GM21528 (cell line): ENCODE measurements around the gene SMYD1.

Experiments
- ATAC-seq: cut with Tn5 transposase; IDR thresholded peaks from one replicate; pipeline ENCODE4 v1.9.1; 2021; ENCODE audit warnings: mild to moderate bottlenecking, moderate library complexity; ENCODE audit not compliant: unreplicated experiment, low FRiP score

The SMYD1 gene

DNA sequence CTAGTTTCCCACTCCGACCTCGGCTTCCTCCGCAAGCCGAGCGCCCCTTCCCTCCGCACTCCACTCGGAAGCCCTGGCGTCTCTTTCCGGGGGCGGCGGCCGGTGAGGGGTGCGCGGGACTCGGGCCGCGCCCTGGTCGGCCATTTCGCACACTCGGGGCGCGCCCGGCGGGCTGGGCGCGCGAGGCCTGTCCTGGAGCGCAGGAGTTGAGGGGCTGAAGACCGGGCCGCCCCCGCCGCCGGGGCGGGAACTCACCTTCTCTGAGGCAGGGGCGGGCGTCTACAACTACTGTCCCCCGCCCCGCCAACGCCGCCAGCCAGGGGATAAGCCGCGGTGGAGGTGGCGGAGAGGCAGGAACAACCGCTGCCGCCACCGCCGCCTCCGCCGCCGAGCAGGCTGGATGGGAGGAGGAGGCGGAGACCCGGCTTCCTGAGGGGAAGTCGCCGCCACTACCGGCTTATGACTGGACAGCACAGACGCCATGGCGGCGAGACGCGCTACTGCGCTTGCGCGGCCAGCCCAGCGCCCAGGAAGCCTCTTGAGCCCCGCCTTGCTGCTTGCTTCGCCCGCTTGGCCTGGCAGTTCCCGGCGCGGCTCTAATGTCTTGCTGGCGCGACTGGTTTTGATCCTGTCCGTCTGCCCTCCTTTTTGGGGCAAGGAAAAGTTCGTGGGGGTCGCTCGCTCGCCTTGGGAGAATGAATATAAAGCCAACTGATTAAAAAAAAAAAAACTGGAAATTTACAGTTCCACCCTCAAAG is 12.1 kb upstream of the SMYD1 start, which contains the start of gene KRCC1:
TSS of gene KRCC1 (minus strand) at position 413 of the 758 bp plus-strand sequence. CDS start 27,220 bp downstream, outside the sequence.
- ATAC-seq = peak; percentile 93

DNA sequence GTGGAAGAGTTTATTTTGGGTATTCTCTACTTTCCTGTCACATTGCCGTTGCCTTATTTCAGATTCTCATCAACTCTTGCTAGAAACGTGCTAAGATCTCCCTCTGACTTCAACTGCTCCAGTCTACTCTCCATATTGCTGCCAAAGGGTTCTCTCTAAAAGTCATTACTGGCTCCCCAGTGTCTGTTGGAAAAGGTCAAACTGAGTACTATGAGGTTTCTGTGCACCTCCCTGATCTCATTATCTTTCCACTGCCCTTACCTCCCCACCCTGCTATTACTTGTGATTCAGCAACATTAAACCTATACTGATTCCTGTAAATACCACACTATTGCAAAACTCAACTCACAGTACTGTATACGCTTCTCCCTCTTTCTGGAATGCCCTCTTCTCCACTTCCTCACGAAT is 10.2 kb upstream of the SMYD1 start:
- ATAC-seq = no peak

DNA sequence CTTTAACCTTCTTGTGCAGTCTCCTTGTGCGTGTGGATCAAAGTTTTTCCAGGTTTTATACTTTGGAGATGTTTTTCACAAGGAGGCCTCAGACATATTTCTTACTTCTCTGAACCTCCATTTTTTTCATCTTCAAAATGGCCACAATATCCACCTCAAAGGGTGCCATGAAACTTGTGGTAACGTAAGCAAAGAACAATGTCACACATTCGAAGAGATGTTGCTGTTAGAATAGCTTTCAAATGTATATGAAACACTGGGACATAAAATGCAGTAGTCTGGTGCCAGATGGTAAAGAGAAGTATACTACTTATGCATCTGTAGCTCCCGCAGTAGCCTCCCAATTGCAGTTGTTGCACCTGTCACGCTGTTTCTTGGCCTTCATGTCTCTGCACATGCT is 9.4 kb upstream of the SMYD1 start:
- ATAC-seq = no peak

DNA sequence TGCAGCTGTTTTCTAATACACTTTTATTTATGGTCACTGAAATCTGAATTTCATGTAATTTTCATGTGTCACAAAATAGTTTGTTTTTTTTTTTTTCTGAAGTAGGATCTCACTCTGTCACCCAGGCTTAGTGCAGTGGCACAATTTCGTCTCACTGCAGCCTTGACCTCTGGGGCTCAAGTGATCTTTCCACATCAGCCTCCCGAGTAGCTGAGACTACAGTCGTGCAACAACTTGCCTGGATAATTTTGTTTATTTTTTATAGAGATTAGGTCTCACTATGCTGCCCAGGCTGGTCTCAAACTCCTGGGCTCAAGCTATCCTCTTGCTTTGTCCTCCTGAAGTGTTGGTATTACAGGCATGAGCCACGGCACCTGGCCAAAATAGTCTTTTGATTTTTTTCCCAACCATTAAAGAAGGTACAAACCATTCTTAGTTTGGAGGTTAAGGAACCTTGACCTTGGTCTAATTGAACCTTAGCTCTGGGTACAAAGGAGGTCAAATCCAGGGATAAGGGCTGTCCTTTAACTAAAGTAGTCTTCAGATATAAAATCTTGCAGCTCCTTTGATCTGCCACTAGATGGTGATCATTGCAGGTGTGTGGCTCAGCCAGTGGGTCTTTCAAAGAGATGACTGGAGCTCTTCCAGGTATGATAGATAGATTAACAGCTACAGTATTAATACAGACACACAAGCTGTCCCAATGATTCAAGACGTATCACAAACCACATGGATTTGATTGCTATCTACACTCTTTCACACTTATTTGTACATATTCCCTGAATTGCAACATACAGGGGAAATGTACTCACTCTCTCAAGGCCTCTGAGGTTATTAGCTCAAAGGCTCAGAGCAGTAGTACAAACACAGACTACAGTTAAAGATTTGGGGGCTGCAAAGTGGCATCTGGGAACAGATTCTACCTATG is 7.4 kb upstream of the SMYD1 start:
- ATAC-seq = peak; percentile 44

DNA sequence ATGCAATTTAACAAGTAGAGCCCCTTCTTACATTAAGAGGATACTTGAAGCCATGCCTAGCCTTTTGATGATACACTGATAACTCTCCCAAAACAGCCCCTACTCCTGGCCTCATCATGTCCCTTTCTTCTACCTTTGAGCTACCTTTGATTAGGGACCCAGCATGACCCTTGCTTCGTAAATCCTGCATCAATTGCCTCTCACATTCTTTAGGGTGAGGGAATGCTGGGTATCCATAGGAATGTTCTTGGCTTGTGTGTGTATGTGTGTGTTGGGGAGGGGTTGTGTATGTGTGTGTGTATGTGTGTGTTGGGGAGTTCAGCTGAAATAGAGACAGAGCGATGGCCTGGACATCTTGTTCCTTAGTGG is 6.7 kb upstream of the SMYD1 start:
- no peak for ATAC-seq

DNA sequence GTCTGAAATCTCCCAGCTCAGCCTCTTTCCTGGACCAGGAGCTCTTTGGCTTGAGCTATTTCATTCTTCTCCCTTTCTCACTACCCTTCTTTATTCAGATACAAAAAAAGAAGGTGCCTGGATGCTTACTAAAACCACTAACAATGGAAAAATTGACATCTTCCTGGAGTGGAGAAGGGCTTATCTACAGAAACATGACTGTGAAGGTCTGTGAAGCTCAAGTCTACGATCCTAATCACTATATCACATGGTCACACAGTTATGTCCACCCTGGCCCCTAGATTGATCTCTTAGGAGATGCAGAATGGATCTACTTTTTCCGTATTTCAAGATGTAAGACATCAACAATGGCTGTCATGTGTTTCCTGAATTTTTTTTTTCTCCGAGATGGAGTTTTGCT is 6.3 kb upstream of the SMYD1 start:
- no peak for ATAC-seq

DNA sequence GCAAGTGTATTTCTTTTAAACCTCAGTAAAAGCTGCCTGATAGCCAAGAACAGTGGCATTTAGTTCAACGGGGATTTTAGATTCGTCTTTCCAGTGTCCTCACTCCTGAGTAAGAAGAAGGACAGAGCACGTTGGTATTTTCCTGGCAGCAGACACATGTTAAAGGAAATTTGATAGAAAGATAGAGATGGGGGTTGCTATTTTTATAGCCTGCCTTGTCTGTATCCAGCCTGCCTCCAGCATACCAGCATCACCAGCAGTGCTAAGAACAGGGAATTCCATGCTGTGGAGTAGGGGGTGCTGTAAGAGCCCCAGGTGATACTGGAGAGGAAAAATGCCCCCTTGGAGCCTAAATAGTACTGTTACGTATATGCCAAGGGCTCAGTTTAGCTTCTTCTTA is 1.1 kb upstream of the SMYD1 start:
- ATAC-seq = no peak

DNA sequence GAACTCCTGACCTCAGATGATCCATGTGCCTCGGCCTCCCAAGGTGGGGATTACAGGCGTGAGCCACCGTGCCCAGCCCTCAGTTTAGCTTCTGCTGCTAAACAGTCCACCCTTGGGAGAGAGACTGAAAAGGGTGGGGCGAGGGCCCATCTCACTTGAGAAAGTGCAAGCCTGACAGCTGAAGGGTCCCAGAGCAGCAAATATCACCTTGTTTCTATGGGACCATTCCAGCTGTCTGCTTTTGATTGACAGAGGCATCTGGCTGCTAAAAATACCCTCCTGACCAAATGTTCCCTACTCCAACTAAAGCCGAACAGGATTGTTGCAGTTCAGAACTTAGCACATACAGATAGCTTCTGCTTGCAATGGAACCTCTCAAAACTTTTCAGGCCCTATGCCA is 436 bp upstream of the SMYD1 start:
- no peak for ATAC-seq

DNA sequence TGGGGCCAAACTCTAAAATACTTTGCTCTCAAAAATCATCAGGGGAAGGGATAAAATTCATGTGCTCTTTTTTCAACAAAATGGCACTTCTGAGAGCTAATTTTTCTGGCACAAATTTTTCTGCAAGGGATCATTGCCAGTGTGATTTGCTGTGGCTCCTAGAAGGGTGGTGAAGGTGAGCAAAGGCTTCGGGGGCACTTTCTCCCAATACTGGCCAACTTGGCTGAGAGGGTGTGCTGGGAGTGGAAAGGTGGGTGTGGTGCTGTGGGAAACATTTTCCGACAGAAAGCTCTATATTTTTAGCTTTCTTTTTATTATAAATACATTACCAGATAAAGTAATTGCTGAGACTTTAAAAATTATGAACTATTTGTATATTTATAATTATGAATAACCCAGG is 419 bp downstream of the SMYD1 start:
- no peak for ATAC-seq

DNA sequence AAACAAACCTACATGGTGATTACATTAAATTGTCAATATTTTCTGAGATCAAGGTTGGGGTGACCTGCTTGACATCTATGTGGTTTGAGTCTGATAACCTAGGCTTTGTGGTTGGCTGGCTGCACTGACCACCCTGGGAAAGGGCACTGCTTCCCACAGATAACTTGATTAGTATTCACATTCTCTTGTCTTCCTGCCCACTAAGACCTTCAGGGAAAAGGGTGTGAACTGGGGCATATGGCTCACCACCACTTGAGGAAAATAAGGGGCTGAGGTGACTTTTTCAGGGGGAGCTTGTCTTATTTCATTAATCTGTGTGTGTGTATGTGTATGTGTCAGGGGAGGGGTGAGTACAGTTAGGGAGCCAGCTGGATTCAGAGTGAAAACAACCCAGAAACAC is 1.5 kb downstream of the SMYD1 start:
- no peak for ATAC-seq

DNA sequence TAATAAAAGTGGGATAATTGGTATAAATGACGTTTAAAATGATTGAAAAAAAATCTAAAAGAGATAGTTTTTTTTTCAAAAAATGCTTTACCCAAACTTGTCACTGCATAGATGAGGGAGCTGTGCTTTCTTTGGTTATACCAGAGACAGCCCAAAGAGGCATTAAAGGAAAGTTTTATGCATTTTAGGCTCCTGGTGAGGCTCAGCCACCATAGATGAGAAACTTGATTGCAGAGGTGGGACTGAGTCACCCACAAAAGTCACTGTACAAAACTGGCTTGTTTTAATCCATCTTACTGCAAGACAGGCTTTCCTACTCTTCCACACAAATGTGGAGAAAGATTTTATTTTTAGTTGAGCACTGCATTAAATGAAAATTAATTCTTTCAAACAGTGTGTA is 2.4 kb downstream of the SMYD1 start:
- ATAC-seq = no peak

DNA sequence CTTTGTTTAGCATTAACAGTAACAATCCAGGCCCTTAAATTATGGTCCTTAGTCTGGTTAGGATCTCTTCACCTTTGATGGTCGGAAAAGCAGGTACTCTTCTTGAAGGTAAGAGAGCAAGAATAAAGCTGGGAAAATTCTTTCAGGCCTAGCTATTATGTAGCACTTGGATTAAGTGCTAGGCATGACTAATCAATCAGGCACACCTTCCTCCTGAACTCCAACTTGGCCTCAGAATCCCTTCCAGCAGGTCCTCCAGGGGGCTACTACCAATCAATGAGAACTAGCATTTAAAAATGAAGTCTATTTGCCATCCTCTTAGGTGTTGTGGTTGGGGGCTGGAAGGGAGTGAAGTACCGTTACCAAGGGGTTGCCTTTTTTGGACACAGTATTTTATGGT is 3.7 kb downstream of the SMYD1 start:
- ATAC-seq = no peak

DNA sequence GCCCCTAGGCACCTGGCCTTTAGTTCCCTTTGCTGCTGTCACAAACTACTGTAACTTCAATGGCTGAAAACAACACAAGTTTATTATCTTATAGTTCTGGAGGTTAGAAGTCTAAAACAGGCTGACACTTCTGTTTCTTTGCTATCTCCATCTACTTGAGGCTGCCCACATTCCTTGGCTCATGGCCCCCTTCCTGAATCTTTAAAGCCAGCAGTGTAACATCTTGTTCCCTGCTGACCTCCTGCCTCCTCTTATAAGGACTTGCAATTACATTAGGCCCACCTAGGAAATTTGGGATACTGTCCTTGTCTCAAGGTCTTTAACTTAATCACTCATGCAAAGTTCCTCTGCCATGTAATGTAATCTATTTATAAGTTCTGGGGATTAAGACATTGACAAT is 6.5 kb downstream of the SMYD1 start:
- ATAC-seq = no peak

DNA sequence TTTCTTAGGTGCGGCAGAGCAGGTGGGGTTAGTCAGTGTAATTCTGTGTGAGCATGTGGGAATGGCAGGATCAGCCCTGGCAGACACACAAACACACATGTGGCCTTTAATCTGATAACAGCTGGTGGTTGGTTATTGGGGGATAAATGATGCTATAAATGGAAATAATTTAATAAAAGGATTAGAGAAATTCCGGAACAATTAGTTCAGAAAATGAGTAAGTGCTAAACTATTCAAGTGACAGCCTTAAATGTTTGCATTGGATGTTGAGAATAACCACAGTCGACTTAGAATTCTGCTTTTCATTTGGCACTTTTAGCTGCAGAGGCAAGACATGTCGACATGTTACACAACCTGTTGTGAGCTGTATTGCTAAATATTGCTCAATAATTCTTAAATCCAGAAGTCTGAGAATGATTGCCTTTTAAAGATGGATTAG is 7.2 kb downstream of the SMYD1 start:
- no peak for ATAC-seq

DNA sequence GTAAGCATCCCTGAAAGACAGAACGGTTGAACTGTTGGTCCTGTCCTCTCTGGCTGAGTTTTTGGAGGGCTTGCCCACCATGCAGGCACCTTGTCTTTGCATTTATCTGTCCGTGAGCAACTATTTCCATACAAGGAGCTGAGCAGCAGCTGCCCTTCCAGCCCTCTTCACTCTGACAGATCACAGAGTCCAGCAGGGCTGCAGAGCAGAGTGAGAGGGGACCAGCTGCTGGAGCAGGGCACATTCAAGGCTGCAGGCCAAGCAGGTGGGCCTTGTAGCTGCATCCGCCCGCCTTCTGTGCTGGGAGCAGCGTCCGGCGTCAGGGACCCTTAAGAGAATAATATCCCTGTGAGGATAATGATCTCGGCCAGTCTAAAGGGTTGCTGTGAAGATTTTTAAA is 9.5 kb downstream of the SMYD1 start:
- no peak for ATAC-seq

DNA sequence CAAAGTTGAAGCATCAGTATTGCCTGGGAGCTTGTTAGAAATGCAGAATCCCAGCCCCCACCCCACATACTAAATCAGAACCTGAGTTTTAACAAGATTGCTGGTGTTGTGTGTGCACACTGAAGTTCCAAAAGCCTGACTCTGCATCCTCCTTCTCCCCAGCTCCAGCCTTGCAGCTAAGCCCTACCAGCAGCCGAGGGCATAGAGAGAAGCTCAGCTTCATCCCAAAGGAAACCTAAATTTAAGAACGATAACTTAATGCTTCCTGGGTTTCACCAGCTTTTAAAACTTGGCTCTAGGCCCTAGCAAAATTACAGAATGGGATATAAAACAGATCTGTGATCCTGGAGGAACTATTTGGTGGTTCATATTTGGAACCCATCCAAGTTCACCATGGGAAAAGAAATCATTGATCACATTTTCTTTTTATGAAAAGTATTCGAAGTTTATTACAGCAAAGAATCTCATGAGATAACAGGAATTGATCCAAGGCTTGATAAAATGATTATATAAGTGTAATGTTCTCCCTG is 11.1 kb downstream of the SMYD1 start:
- no peak for ATAC-seq

DNA sequence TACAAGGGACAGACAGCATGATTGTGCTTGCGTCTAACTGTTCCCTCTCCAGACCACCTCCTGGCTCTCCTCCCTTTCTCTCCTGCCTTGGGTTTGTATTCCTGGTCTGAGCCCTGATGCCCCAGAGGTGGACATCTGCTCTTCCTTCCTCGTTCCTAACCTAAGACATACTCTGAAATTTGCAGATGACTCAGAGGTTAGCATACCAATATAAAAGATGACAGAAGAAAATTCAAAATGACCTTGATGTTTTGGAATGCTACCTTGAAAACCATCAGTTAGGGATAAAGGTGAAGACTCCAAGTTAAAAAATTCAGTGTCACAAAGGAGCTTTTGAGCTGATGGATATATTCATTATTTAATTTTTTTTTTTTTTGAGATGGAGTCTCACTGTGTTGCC is 12.9 kb downstream of the SMYD1 start:
- ATAC-seq = no peak

DNA sequence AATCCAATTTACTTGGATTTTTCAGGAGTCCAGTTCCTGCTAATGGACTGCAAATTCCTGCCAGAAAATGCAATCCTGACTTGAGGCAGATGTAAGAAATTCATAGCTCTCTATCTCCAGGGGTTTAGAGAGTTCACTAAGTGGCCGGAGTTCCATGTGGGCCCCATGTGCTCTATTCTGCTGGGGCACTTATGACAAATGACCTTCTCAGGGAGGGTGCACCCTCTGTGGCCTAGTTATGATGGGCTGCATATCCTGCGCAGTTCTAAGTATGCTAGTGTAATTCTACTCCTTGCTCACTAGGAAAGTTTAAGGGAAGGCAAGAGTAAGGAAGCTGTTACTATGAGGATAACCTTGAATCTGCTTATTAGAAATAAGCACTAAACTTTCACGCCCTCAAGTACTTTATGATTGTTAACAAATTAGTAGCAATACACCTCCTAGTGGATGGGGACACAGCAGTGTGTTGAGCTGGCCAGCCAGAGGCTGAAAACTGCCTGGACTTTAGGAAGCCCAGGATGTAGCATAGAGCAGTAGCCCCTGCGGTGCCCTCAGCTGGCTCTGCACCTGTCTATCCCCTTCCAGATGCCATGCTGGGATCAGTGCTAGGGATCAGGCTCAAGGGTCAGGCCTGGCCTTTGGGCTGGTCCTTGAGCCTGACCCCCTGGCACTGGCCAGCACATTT is 14.4 kb downstream of the SMYD1 start:
- ATAC-seq = no peak

DNA sequence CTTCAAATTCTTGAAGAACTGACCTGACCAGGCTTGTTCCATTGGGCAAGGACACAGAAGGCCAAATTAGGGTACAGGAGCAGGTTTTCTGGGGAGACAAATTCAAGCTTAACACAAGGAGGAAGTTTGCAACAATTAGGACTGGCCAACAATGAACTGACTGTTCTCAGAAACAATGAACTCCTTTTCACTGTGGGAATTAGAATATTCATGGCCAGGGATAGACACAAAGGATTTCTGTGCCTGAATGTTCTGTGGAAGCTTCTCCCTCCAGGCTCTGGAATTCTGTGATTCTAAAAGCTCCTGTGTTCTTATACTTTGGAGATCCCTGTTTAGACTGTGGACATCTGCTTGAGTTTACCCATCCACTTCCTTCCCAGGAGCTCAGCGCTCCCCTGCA is 15.2 kb downstream of the SMYD1 start:
- ATAC-seq = no peak

DNA sequence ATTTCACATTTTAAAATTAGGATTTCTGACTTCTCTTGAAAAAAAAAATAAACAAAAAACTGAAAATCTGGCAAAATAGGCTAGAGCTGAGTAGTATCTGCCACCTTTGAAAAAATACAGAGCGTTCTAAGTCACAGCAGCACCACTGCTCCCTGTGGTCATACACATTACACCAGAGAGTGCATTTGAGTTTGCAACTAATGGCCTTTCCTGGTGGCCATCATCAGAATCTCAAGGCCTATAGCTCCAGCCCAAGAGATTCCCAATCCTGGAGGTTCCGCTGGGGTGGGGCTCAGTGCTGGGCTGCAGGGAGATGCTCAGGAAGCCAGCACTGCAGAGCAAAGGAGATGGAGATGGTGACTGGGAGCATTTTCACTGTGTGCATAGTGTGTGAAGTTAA is 17.5 kb downstream of the SMYD1 start:
- no peak for ATAC-seq

DNA sequence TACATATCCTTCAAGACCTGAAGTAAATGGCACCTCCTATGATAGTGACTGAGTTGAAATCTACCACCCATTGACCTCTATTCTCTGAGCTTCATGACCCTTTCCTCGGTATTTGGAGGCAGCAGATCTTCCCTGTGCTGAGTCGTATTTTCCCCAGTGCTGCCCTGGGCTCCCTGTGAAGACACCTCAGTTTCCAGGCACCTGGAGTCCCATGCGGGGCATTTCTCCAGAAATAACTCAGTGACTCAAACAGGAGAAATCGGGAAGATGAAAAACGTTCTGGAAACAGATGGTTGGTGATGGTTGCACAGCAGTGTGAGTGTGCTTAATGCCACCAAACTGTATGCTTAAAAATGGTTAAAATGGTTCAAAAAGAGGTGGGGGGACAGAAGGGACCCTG is 18.0 kb downstream of the SMYD1 start:
- no peak for ATAC-seq
